ENCODE measurements around the gene NRG2. TPM values are rescaled to one million over a fixed set of nuclear protein-coding genes. Genes with fewer than 3 reads are reported as not detected.

NRG2 gene
- total RNA-seq, 1 experiment from 2014 or later = 0.91 TPM

- no peaks in the 10 kb centered on the region for H3K79me2 ChIP-seq (ENCODE audit: insufficient read depth, low read length)
- no TSS peak for BruUV-seq (replicated peaks)
- intact Hi-C loops (cut with micrococcal nuclease) = no loop called here
- peaks cover 0 to 4% of the 10 kb centered on the region in 2 experiments; a peak in 1 of 4 replicates for H3K9me3 ChIP-seq (ENCODE audit: control insufficient read depth in 1 of 2, insufficient read depth in 1 of 2, low read depth in 1 of 2, low read length in 2 of 2)
- H3K27ac ChIP-seq (ENCODE audit: low read depth, low read length) = no peak overlapping the region
- H2AFZ ChIP-seq (ENCODE audit: low read depth, low read length, poor library complexity, severe bottlenecking) = no peak overlapping the region
- H3K9ac ChIP-seq (ENCODE audit: low read length) = no peak overlapping the region
- no peak overlapping the region for H3K4me2 ChIP-seq (ENCODE audit: low read length)
- ATAC-seq (no peak), DNase-seq (ENCODE audit: low read depth, low spot score) (no peak)
- H4K20me1 ChIP-seq (ENCODE audit: insufficient read depth) = no peaks in the 10 kb centered on the region
- H3K36me3 ChIP-seq (ENCODE audit: control insufficient read depth in 1 of 2, insufficient read depth in 2 of 2, low read length in 2 of 2) = no peaks in the 10 kb centered on the region
- H3K27me3 ChIP-seq (ENCODE audit: insufficient read depth, low read length) = no peaks in the 10 kb centered on the region
- no peak overlapping the region for H3K4me3 ChIP-seq (replicated peaks in 1 of 2; ENCODE audit: low read depth in 1 of 2, low read length in 2 of 2)
- H3K4me1 ChIP-seq (ENCODE audit: control insufficient read depth in 1 of 2, insufficient read depth in 2 of 2, low read length in 2 of 2) = no peaks in the 10 kb centered on the region
- CTCF ChIA-PET = no interaction called here
- POLR2A ChIA-PET = no interaction called here
- RAD21 ChIA-PET (ENCODE audit: low non-redundant PET in 1 of 2, low total read pairs in 2 of 2, uncharacterized antibody in 2 of 2, unreplicated experiment in 2 of 2) = no interaction called here
- TF ChIP-seq YY1 (IDR thresholded peaks at IDR 0.05; ENCODE audit: extremely low read depth, insufficient replicate concordance, low read depth, low read length) = no peak
- no peak for TF ChIP-seq ELF1 (IDR thresholded peaks at IDR 0.05; ENCODE audit: borderline replicate concordance, low read depth)
- no peak for TF ChIP-seq FOSL1 (IDR thresholded peaks at IDR 0.05; ENCODE audit: low read depth)
- no peak for TF ChIP-seq SP1 (IDR thresholded peaks at IDR 0.05; ENCODE audit: low read depth)
- no peak for TF ChIP-seq RAD21 (IDR thresholded peaks at IDR 0.05; ENCODE audit: low read depth)
- no peak for TF ChIP-seq ZNF274 (IDR thresholded peaks at IDR 0.05; ENCODE audit: low read depth, low read length)
- no peak for TF ChIP-seq MAX (IDR thresholded peaks at IDR 0.05)
- TF ChIP-seq ZBTB33 (IDR thresholded peaks at IDR 0.05; ENCODE audit: extremely low read depth, insufficient replicate concordance, low read length) = no peak
- TF ChIP-seq TCF7L2 (IDR thresholded peaks at IDR 0.05; ENCODE audit: borderline replicate concordance, extremely low read depth, insufficient read depth, insufficient read length) = no peak
- no peak for TF ChIP-seq JUND (IDR thresholded peaks at IDR 0.05)
- no peak for TF ChIP-seq POLR2A (IDR thresholded peaks at IDR 0.05; ENCODE audit: borderline replicate concordance, extremely low read depth, insufficient read depth, insufficient read length)
- no peak for TF ChIP-seq CTCF (IDR thresholded peaks at IDR 0.05 in 2 of 3, conservative IDR thresholded peaks at IDR 0.05 in 1 of 3; ENCODE audit: borderline replicate concordance in 1 of 3, insufficient read depth in 1 of 3, low read depth in 2 of 3, low read length in 2 of 3)
- TF ChIP-seq EGR1 (IDR thresholded peaks at IDR 0.05; ENCODE audit: low read depth) = no peak
- TF ChIP-seq SIN3A (IDR thresholded peaks at IDR 0.05; ENCODE audit: low read depth) = no peak
- no peak for TF ChIP-seq POLR2AphosphoS5 (IDR thresholded peaks at IDR 0.05; ENCODE audit: low read depth, low read length)
- no peak for TF ChIP-seq EZH2 (IDR thresholded peaks at IDR 0.05)
- no peak for TF ChIP-seq EZH2phosphoT487 (IDR thresholded peaks at IDR 0.05; ENCODE audit: borderline replicate concordance)
- TF ChIP-seq REST (IDR thresholded peaks at IDR 0.05; ENCODE audit: low read depth) = no peak
- no peaks in the 10 kb centered on the region for H3K9me2 ChIP-seq (ENCODE audit: insufficient read depth)
Observed at GRCh38 chr5:139820606-139821005, 222.5 kb downstream of the NRG2 start.
